H1 (cell line): ENCODE data around the gene CAPN1. TPM values are rescaled to one million over a fixed set of nuclear protein-coding genes. Genes with fewer than 3 reads are reported as not detected.

ENCODE experiments used
- CTCF ChIA-PET: fragments of 300-600 bp; sonication (Branson Sonifier 250); formaldehyde crosslinking; loops from one replicate; lab custom pipeline; 2021; ENCODE audit not compliant: partially characterized antibody; lab: Charles Lee
- POLR2A ChIA-PET: fragments of 300-600 bp; sonication (Branson Sonifier 250); formaldehyde crosslinking; loops from one replicate; lab custom pipeline; 2021; ENCODE audit warnings: inconsistent platforms; ENCODE audit not compliant: partially characterized antibody; lab: Charles Lee
- DNase-seq, 2 experiments: peaks; one replicate each; pipeline versions ENCODE4 v3.0.0 to v3.0.0-alpha.2; 2010 to 2022; ENCODE audit warnings: low spot score in 2 of 2, low read depth in 1 of 2, mixed read lengths in 1 of 2
- FAIRE-seq: peaks from 2 replicates; lab custom pipeline; 2011; peaks lifted over from hg19 to GRCh38; lab: Jason Lieb, UNC
- H2AFZ ChIP-seq: 2 replicates; pipeline ENCODE4 v1.8.1; 2012; ENCODE audit warnings: low read length, inconsistent platforms
- H2AK5ac ChIP-seq: 2 replicates; pipeline ENCODE4 v1.6.1; 2013; ENCODE audit warnings: low read depth, low read length
- H2BK120ac ChIP-seq: replicated peaks from 2 replicates; pipeline ENCODE3; 2013; ENCODE audit warnings: low read depth, low read length, inconsistent platforms
- H2BK12ac ChIP-seq: 2 replicates; pipeline ENCODE4 v1.6.1; 2013; ENCODE audit warnings: low read depth, low read length
- H2BK15ac ChIP-seq: 2 replicates; pipeline ENCODE4 v1.6.1; 2013; ENCODE audit warnings: low read length
- H2BK20ac ChIP-seq: 2 replicates; pipeline ENCODE4 v1.6.1; 2013; ENCODE audit warnings: low read length
- H2BK5ac ChIP-seq: 2 replicates; pipeline ENCODE4 v1.6.1; 2013; ENCODE audit warnings: low read depth, low read length
- H3K14ac ChIP-seq: 2 replicates; pipeline ENCODE4 v1.6.1; 2013; ENCODE audit warnings: inconsistent platforms; ENCODE audit not compliant: insufficient read length
- H3K18ac ChIP-seq: 2 replicates; pipeline ENCODE4 v1.6.1; 2013; ENCODE audit warnings: low read length; ENCODE audit errors: extremely low read depth
- H3K23ac ChIP-seq: 2 replicates; pipeline ENCODE4 v1.6.1; 2013; ENCODE audit warnings: inconsistent platforms; ENCODE audit not compliant: insufficient read length
- H3K23me2 ChIP-seq: 2 replicates; pipeline ENCODE4 v1.6.1; 2013; ENCODE audit warnings: low read depth, low read length
- H3K27ac ChIP-seq: 2 replicates; pipeline ENCODE4 v1.6.1; 2011; ENCODE audit warnings: low read depth, low read length, inconsistent platforms
- H3K27me3 ChIP-seq, 4 experiments: replicated peaks in 1 of 4; 1 replicate in 1 of 4; 2 replicates in 3 of 4; pipeline versions ENCODE4 v1.6.1 to v1.8.1; 2011 to 2013; ENCODE audit warnings: low read length in 3 of 4, mild to moderate bottlenecking in 3 of 4, inconsistent platforms in 2 of 4, mixed read lengths in 2 of 4, moderate library complexity in 1 of 4; ENCODE audit not compliant: control insufficient read depth in 3 of 4, insufficient read depth in 3 of 4; ENCODE audit errors: extremely low read depth in 1 of 4
- H3K36me3 ChIP-seq, 4 experiments: 2 replicates each; pipeline versions ENCODE4 v1.6.1 to v1.8.1; 2011 to 2013; ENCODE audit warnings: mild to moderate bottlenecking in 4 of 4, low read length in 3 of 4, moderate library complexity in 2 of 4, control low read depth in 1 of 4, inconsistent platforms in 1 of 4; ENCODE audit not compliant: insufficient read depth in 4 of 4, control insufficient read depth in 2 of 4
- H3K4ac ChIP-seq: replicated peaks from 2 replicates; pipeline ENCODE3; 2013; ENCODE audit warnings: low read length, low read depth, mixed read lengths, inconsistent platforms; ENCODE audit not compliant: insufficient read length
- H3K4me1 ChIP-seq, 4 experiments: replicated peaks in 1 of 4; 1 replicate in 1 of 4; 2 replicates in 3 of 4; pipeline versions ENCODE4 v1.6.1 to v1.8.1; 2011 to 2013; ENCODE audit warnings: low read length in 3 of 4, inconsistent platforms in 2 of 4, mixed read lengths in 1 of 4; ENCODE audit not compliant: insufficient read depth in 4 of 4, control insufficient read depth in 3 of 4
- H3K4me2 ChIP-seq, 2 experiments: 2 replicates each; pipeline versions ENCODE4 v1.6.1 to v1.8.1; 2011 to 2013; ENCODE audit warnings: low read depth in 2 of 2, low read length in 2 of 2, control low read depth in 1 of 2, inconsistent platforms in 1 of 2, mild to moderate bottlenecking in 1 of 2; ENCODE audit not compliant: insufficient read depth in 1 of 2
- H3K4me3 ChIP-seq, 4 experiments: fragments of 200-600, 300-600 bp in 1 of 4; sonication (generic), shearing (Covaris generic), sonication (Bioruptor Twin) in 1 of 4; 2 replicates each; pipeline versions ENCODE4 v1.5.1 to v1.8.1; 2011 to 2016; ENCODE audit warnings: low read length in 4 of 4, low read depth in 3 of 4, control low read depth in 2 of 4, inconsistent platforms in 2 of 4, mild to moderate bottlenecking in 2 of 4, mixed read lengths in 1 of 4, moderate library complexity in 1 of 4; ENCODE audit not compliant: insufficient read depth in 2 of 4; ENCODE audit errors: extremely low read depth in 1 of 4
- H3K56ac ChIP-seq: replicated peaks from 2 replicates; pipeline ENCODE3; 2013; ENCODE audit warnings: low read depth, mild to moderate bottlenecking, mixed read lengths, low read length, inconsistent platforms; ENCODE audit not compliant: insufficient read length
- H3K79me1 ChIP-seq: 2 replicates; pipeline ENCODE4 v1.6.1; 2013; ENCODE audit warnings: low read depth, low read length, control low read depth
- H3K79me2 ChIP-seq, 2 experiments: 2 replicates each; pipeline versions ENCODE4 v1.6.1 to v1.8.1; 2012 to 2013; ENCODE audit warnings: low read length in 2 of 2, mild to moderate bottlenecking in 2 of 2, inconsistent platforms in 1 of 2; ENCODE audit not compliant: insufficient read depth in 2 of 2, control insufficient read depth in 1 of 2
- H3K9ac ChIP-seq, 4 experiments: replicated peaks in 1 of 4; 1 replicate in 1 of 4; 2 replicates in 3 of 4; pipeline versions ENCODE4 v1.6.1 to v1.8.1; 2011 to 2013; ENCODE audit warnings: low read depth in 3 of 4, low read length in 3 of 4, control low read depth in 2 of 4, mild to moderate bottlenecking in 2 of 4, moderate library complexity in 2 of 4, inconsistent platforms in 1 of 4; ENCODE audit errors: extremely low read depth in 1 of 4
- H3K9me3 ChIP-seq, 2 experiments: 2 replicates each; pipeline versions ENCODE4 v1.6.1 to v1.8.1; 2012 to 2013; ENCODE audit warnings: mild to moderate bottlenecking in 2 of 2, moderate library complexity in 2 of 2, control low read depth in 1 of 2, inconsistent platforms in 1 of 2, low read depth in 1 of 2, low read length in 1 of 2, mixed read lengths in 1 of 2; ENCODE audit not compliant: insufficient read depth in 2 of 2
- H4K20me1 ChIP-seq, 2 experiments: replicated peaks in 1 of 2; 2 replicates each; pipeline versions ENCODE3 to v1.8.1; 2011 to 2013; ENCODE audit warnings: inconsistent platforms in 2 of 2, low read length in 2 of 2, mild to moderate bottlenecking in 1 of 2; ENCODE audit not compliant: insufficient read depth in 2 of 2, control insufficient read depth in 1 of 2
- H4K5ac ChIP-seq: 2 replicates; pipeline ENCODE4 v1.6.1; 2013; ENCODE audit warnings: low read length, low read depth, mixed read lengths, inconsistent platforms; ENCODE audit not compliant: insufficient read length
- H4K8ac ChIP-seq: 2 replicates; pipeline ENCODE4 v1.8.0; 2013; ENCODE audit warnings: mild to moderate bottlenecking, moderate library complexity, low read length, inconsistent platforms; ENCODE audit not compliant: insufficient read depth; ENCODE audit errors: extremely low read depth
- H4K91ac ChIP-seq: replicated peaks from 2 replicates; pipeline ENCODE3; 2013; ENCODE audit warnings: low read length, mixed read lengths, inconsistent platforms; ENCODE audit not compliant: insufficient read length
- ATF2 ChIP-seq: IDR thresholded peaks from 2 replicates; pipeline ENCODE4 v1.6.1; 2012; ENCODE audit warnings: low read length, inconsistent platforms
- NRF1 ChIP-seq: IDR thresholded peaks from 2 replicates; pipeline ENCODE4 v1.6.1; 2011; ENCODE audit warnings: mild to moderate bottlenecking, low read depth, low read length, improper control_type of control experiment
- POLR2A ChIP-seq, 2 experiments: IDR thresholded peaks; 1 replicate in 1 of 2; 2 replicates in 1 of 2; pipeline ENCODE4 v1.6.1; 2011; ENCODE audit warnings: low read depth in 2 of 2, low read length in 2 of 2, mild to moderate bottlenecking in 2 of 2; ENCODE audit errors: control extremely low read depth in 1 of 2
- RNF2 ChIP-seq: fragments of 200-900, 300-1000 bp; sonication (generic); IDR thresholded peaks from 2 replicates; pipeline ENCODE4 v1.7.1; 2016; ENCODE audit warnings: borderline replicate concordance, low read depth, mild to moderate bottlenecking, antibody characterized with exemption, low read length; ENCODE audit not compliant: poor library complexity, severe bottlenecking; ENCODE audit errors: missing control alignments
- SAP30 ChIP-seq: fragments of 300-600 bp; sonication (generic); IDR thresholded peaks from 2 replicates; pipeline ENCODE4 v1.7.1; 2012; ENCODE audit warnings: low read length, moderate library complexity, mild to moderate bottlenecking, inconsistent platforms; ENCODE audit not compliant: insufficient read depth, insufficient replicate concordance
- SIX5 ChIP-seq: IDR thresholded peaks from 2 replicates; pipeline ENCODE4 v1.6.1; 2011; ENCODE audit warnings: mild to moderate bottlenecking, low read depth, low read length
- SRF ChIP-seq: IDR thresholded peaks from 2 replicates; pipeline ENCODE4 v1.6.1; 2011; ENCODE audit warnings: mild to moderate bottlenecking, low read depth, low read length, moderate library complexity
- WGBS, 2 experiments: shearing (Covaris generic) in 1 of 2; methylation state at CpG; one replicate each; pipeline versions ENCODE4 v1.1.6 to v1.1.7; 2013 to 2015; ENCODE audit warnings: low lambda C conversion rate in 2 of 2, mixed read lengths in 2 of 2, inconsistent platforms in 1 of 2, low coverage in 1 of 2, missing lambda C conversion rate in 1 of 2; ENCODE audit not compliant: insufficient replicate concordance in 2 of 2, insufficient coverage in 1 of 2, insufficient read length in 1 of 2; ENCODE audit errors: extremely low coverage in 1 of 2, missing lambda C conversion rate in 1 of 2; 5-methylcytosine and 5-hydroxymethylcytosine counted together
- polyA plus RNA-seq, 7 experiments: library from polyadenylated mRNA; depleted of rRNA in 3 of 7; stranded (reverse) in 5 of 7; unstranded in 2 of 7; fragments of >200 nt in 5 of 7; fragments of 200-250 nt in 2 of 7; gene quantifications; 1 replicate in 5 of 7; 2 replicates in 1 of 7; 4 replicates in 1 of 7; pipeline versions ENCODE4 v1.2.1 to v1.2.3, GENCODE V29; 2011 to 2013; ENCODE audit warnings: missing spikeins in 2 of 7, mixed read lengths in 2 of 7
- total RNA-seq: library from RNA; stranded (reverse); fragmentation: NEBNext Ultra II Directional; extraction: Animal tissue kit (Norgen Biotek cat#: 25700); gene quantifications from 2 replicates; pipeline ENCODE4 v1.2.1, GENCODE V29; 2021

The CAPN1 gene
- total and polyA plus RNA-seq, 2 of the 8 experiments (the other 6 are each of a cell fraction or from before 2014, with no cell fraction given): 194 to 233 TPM

- no peak overlapping the region for H2AK5ac ChIP-seq
- H2BK20ac ChIP-seq: no peak overlapping the region
- WGBS, 2 experiments: 100% methylated on average over 2 of the region's 2 CpGs; no CpG with 5 or more reads in 1 of the 2 experiments
- H2BK5ac ChIP-seq: no peak overlapping the region
- H2BK120ac ChIP-seq: no peak overlapping the region
- H3K4me2 ChIP-seq: no peak overlapping the region
- H3K18ac ChIP-seq: no peak overlapping the region
- no peak overlapping the region for H3K4me3 ChIP-seq
- H2BK12ac ChIP-seq: no peak overlapping the region
- DNase-seq (no peak), FAIRE-seq (no peak)
- no peaks in the 10 kb centered on the region for H3K79me1 ChIP-seq
- H3K56ac ChIP-seq: no peak overlapping the region
- POLR2A ChIA-PET: interaction anchor here (0.7 to 18.1 kb wide), 8 partner anchors 8 to 106 kb away, joined by 3 to 324 read pairs (median 8); partner anchors contain the start of genes FAU and MRPL49
- H3K9me3 ChIP-seq: no peaks in the 10 kb centered on the region
- H3K4ac ChIP-seq: no peak overlapping the region
- H4K5ac ChIP-seq: no peak overlapping the region
- no peak overlapping the region for H2BK15ac ChIP-seq
- no peaks in the 10 kb centered on the region for H3K79me2 ChIP-seq
- peaks cover 3% of the 10 kb centered on the region; the same call in 1 of the 2 replicates for H3K23me2 ChIP-seq
- H3K36me3 ChIP-seq: peaks cover 3 to 8% (median 4%) of the 10 kb centered on the region in 4 experiments; a peak in 4 of 8 replicates
- H3K23ac ChIP-seq: no peak overlapping the region
- no peak overlapping the region for H3K9ac ChIP-seq
- no peak overlapping the region for H4K91ac ChIP-seq
- H3K27ac ChIP-seq: no peak overlapping the region
- H3K14ac ChIP-seq: no peak overlapping the region
- no peak overlapping the region for H4K8ac ChIP-seq
- no peaks in the 10 kb centered on the region for H3K27me3 ChIP-seq
- CTCF ChIA-PET: interaction anchor here (0.9 to 15.4 kb wide), 8 partner anchors 8 to 47 kb away, joined by 3 to 258 read pairs (median 12); no protein-coding TSS in a partner anchor
- H4K20me1 ChIP-seq: no peaks in the 10 kb centered on the region
- TF ChIP-seq SRF (no peak), ATF2 (no peak), POLR2A (IDR thresholded peaks at IDR 0.05; ENCODE audit: control extremely low read depth in 1 of 2, low read depth in 2 of 2, low read length in 2 of 2) (no peak), SIX5 (no peak), NRF1 (no peak), SAP30 (no peak), RNF2 (no peak)
- TF ChIP-seq, all 59 proteins: peak for 0
- Histone ChIP-seq H2AFZ (no peak overlapping the region), H3K4me1 (peaks cover 0 to 9% (median 7%) of the 10 kb centered on the region in 4 experiments; a peak in 6 of 7 replicates)
These were observed 46.2 kb downstream of the CAPN1 start for GRCh38 chr11:65227879-65228278.
